Subcutaneous abdominal adipose tissue (tissue), 5 donors: ENCODE measurements around the gene CARM1.
A peak's percentile ranks its signal among the peaks of the same experiment; 100 is the strongest.

Experiments used
- H3K27ac ChIP-seq: one replicate; pipeline ENCODE4 v1.7.0; 2013; ENCODE audit warnings: low read depth, mild to moderate bottlenecking, inconsistent platforms, low read length, moderate library complexity
- H3K27me3 ChIP-seq, 5 donors: one replicate each; pipeline ENCODE4 v1.7.0; 2013; ENCODE audit warnings: low read length in 5 of 5, inconsistent platforms in 1 of 5; ENCODE audit not compliant: control insufficient read depth in 5 of 5, insufficient read depth in 4 of 5
- H3K36me3 ChIP-seq, 5 donors: one replicate each; pipeline ENCODE4 v1.7.0; 2013; ENCODE audit warnings: low read length in 5 of 5; ENCODE audit not compliant: control insufficient read depth in 5 of 5, insufficient read depth in 5 of 5
- H3K4me1 ChIP-seq, 5 donors: one replicate each; pipeline ENCODE4 v1.7.0; 2013; ENCODE audit warnings: low read length in 5 of 5, mild to moderate bottlenecking in 3 of 5, moderate library complexity in 1 of 5; ENCODE audit not compliant: control insufficient read depth in 5 of 5, insufficient read depth in 5 of 5
- H3K4me3 ChIP-seq, 5 donors: one replicate each; pipeline ENCODE4 v1.7.0; 2013; ENCODE audit warnings: low read length in 5 of 5, low read depth in 1 of 5
- H3K9ac ChIP-seq, 5 donors: one replicate each; pipeline ENCODE4 v1.7.0; 2013; ENCODE audit warnings: low read length in 5 of 5, mild to moderate bottlenecking in 4 of 5, moderate library complexity in 3 of 5
- H3K9me3 ChIP-seq, 5 donors: one replicate each; pipeline ENCODE4 v1.7.0; 2013; ENCODE audit warnings: low read length in 5 of 5; ENCODE audit not compliant: control insufficient read depth in 5 of 5
- donor health status: healthy.
- donor health status: healthy.
- donor health status: healthy.
- donor health status: healthy.
- donor health status: healthy.

Gene CARM1

GRCh38 chr19:10870955-10871603 lies at the start of gene CARM1:
Gene CARM1, plus strand, starts transcription at chr19:10871553. Its CDS starts 150 bp downstream, at chr19:10871703.
- H3K4me1 ChIP-seq, result peaks cover 2 to 26% (median 18%) of the 10 kb centered on the region in 5 donors
- no peaks in the 10 kb centered on the region for H3K27me3 ChIP-seq
- H3K4me3 ChIP-seq, result peak within 1 kb of the TSS; percentile 69 to 78 (median 77)
- no peaks in the 10 kb centered on the region for H3K9me3 ChIP-seq
- H3K9ac ChIP-seq, result peak within 1 kb of the TSS; percentile 56 to 82 (median 72)
- H3K27ac ChIP-seq, result peak within 1 kb of the TSS; percentile 60
- no peaks in the 10 kb centered on the region for H3K36me3 ChIP-seq

DNA sequence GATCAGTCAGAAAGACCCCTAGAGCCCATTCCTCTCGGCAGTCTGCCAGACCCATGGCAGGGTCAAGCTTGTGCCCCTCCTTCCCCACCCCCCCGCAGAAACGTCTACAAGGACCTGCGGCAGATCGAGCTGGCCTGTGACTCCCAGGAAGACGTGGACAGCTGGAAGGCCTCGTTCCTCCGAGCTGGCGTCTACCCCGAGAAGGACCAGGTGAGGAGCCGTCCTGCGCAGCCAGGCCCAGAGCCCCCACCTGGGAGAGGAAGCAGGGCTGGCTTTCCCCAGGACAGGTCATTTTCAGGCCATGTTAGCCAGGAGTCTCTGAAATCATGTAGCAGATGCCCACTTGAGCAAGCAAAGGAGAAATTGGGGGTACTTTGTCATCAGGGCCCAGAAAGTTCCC lies 47.7 kb upstream of the CARM1 start:
- Histone ChIP-seq H3K9ac (no peak overlapping the region), H3K27me3 (no peaks in the 10 kb centered on the region), H3K4me3 (no peak overlapping the region), H3K36me3 (peaks cover 0 to 68% (median 62%) of the 10 kb centered on the region in 5 donors), H3K4me1 (peaks cover 0 to 5% (median 2%) of the 10 kb centered on the region in 5 donors), H3K9me3 (no peaks in the 10 kb centered on the region), H3K27ac (no peak overlapping the region)

DNA sequence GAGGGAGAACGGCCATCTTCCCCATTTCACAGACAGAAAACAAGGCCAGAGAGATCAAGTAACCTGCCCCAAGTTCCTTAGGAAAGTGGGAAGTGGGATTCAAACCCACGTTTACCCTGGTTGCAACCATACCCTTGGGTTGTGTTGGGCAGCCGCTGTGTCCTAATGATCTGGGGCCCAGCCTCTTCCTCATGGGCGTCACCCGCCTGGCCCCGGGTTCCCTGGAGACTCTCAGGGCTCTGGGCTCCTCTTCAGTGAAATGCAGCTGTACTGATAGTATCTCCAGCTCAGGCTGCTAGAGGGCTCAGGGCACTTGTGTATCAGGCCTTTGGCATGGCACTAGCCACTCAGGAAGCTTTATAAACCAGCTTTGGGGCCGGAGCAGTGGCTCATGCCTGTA lies 45.1 kb upstream of the CARM1 start:
- H3K36me3 ChIP-seq, result peaks cover 0 to 72% (median 63%) of the 10 kb centered on the region in 5 donors
- no peaks in the 10 kb centered on the region for H3K4me1 ChIP-seq
- no peak overlapping the region for H3K4me3 ChIP-seq
- H3K27ac ChIP-seq, result no peak overlapping the region
- H3K27me3 ChIP-seq, result no peaks in the 10 kb centered on the region
- H3K9me3 ChIP-seq, result no peaks in the 10 kb centered on the region
- H3K9ac ChIP-seq, result no peak overlapping the region

GRCh38 chr19:10826846-10827245 lies 44.5 kb upstream of the CARM1 start:
- Histone ChIP-seq H3K9me3 (no peaks in the 10 kb centered on the region), H3K27me3 (no peaks in the 10 kb centered on the region), H3K27ac (no peak overlapping the region), H3K4me3 (no peak overlapping the region), H3K36me3 (peaks cover 0 to 74% (median 65%) of the 10 kb centered on the region in 5 donors), H3K4me1 (no peaks in the 10 kb centered on the region), H3K9ac (no peak overlapping the region)

DNA sequence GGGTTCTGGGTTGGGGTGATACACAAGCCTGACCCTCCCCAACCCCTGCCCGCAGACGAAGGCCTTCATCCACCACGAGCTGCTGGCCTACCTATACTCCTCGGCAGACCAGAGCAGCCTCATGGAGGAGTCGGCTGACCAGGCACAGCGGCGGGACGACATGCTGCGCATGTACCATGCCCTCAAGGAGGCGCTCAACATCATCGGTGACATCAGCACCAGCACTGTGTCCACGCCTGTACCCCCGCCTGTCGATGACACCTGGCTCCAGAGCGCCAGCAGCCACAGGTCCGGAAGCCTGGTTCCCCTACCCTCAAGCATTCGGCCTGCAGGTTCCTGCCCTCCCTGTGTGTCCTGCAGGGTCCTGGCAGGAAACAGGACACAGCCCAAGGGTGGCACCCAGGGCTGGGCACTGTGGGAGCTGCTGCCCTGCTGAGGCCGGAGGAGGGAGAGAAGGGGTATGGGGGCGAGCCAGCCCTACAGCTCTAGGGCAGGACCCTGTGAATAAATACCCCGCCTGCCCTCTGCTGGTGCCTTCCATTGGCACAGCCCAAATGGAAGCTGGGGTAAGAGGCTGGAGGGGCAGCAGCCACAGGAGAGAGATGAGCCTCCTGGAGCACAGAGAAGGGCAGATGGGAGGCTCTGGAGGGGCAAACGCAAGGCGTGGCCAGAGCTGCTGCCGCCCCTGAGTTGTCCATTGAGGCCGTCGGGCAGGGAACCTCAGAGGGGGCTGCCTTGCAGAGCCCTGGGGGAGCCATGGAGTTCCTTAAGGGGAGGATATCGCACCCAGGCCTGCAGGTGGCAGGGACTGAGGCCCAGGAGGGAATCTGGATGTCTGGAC lies 42.2 kb upstream of the CARM1 start:
- H3K9ac ChIP-seq, result no peak overlapping the region
- no peak overlapping the region for H3K27ac ChIP-seq
- no peaks in the 10 kb centered on the region for H3K9me3 ChIP-seq
- H3K36me3 ChIP-seq, result peaks cover 0 to 84% (median 73%) of the 10 kb centered on the region in 5 donors
- no peak overlapping the region for H3K4me3 ChIP-seq
- H3K4me1 ChIP-seq, result no peaks in the 10 kb centered on the region
- no peaks in the 10 kb centered on the region for H3K27me3 ChIP-seq

DNA sequence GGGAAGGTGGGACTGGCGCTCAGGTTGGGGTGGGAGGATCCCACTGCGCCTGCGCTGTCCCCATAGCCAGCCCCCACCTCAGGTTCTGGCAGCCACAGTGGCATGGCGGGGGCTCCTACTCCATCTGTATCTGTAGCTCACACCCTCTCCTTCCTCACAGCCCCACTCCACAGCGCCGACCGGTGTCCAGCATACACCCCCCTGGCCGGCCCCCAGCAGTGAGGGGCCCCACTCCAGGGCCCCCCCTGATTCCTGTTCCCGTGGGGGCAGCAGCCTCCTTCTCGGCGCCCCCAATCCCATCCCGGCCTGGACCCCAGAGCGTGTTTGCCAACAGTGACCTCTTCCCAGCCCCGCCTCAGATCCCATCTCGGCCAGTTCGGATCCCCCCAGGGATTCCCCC lies 41.4 kb upstream of the CARM1 start:
- H3K36me3 ChIP-seq, result peaks cover 0 to 80% (median 66%) of the 10 kb centered on the region in 5 donors
- H3K4me1 ChIP-seq, result peaks cover 0 to 3% (median 3%) of the 10 kb centered on the region in 5 donors
- H3K27me3 ChIP-seq, result no peaks in the 10 kb centered on the region
- H3K9ac ChIP-seq, result no peak overlapping the region
- H3K4me3 ChIP-seq, result no peak overlapping the region
- no peak overlapping the region for H3K27ac ChIP-seq
- H3K9me3 ChIP-seq, result no peaks in the 10 kb centered on the region

- Histone ChIP-seq H3K27ac (no peak overlapping the region), H3K9me3 (no peaks in the 10 kb centered on the region), H3K27me3 (no peaks in the 10 kb centered on the region), H3K4me3 (no peak overlapping the region), H3K4me1 (peaks cover 0 to 7% (median 7%) of the 10 kb centered on the region in 5 donors), H3K36me3 (peaks cover 0 to 77% (median 62%) of the 10 kb centered on the region in 5 donors), H3K9ac (no peak overlapping the region)
Observed at GRCh38 chr19:10830370-10830769, 41.0 kb upstream of the CARM1 start.

GRCh38 chr19:10830931-10831779 lies 40.2 kb upstream of the CARM1 start:
- Histone ChIP-seq H3K27ac (no peak overlapping the region), H3K4me3 (no peak overlapping the region), H3K4me1 (peaks cover 0 to 11% (median 9%) of the 10 kb centered on the region in 5 donors), H3K27me3 (no peaks in the 10 kb centered on the region), H3K36me3 (peaks cover 0 to 69% (median 55%) of the 10 kb centered on the region in 5 donors), H3K9ac (no peak overlapping the region), H3K9me3 (no peaks in the 10 kb centered on the region)

DNA sequence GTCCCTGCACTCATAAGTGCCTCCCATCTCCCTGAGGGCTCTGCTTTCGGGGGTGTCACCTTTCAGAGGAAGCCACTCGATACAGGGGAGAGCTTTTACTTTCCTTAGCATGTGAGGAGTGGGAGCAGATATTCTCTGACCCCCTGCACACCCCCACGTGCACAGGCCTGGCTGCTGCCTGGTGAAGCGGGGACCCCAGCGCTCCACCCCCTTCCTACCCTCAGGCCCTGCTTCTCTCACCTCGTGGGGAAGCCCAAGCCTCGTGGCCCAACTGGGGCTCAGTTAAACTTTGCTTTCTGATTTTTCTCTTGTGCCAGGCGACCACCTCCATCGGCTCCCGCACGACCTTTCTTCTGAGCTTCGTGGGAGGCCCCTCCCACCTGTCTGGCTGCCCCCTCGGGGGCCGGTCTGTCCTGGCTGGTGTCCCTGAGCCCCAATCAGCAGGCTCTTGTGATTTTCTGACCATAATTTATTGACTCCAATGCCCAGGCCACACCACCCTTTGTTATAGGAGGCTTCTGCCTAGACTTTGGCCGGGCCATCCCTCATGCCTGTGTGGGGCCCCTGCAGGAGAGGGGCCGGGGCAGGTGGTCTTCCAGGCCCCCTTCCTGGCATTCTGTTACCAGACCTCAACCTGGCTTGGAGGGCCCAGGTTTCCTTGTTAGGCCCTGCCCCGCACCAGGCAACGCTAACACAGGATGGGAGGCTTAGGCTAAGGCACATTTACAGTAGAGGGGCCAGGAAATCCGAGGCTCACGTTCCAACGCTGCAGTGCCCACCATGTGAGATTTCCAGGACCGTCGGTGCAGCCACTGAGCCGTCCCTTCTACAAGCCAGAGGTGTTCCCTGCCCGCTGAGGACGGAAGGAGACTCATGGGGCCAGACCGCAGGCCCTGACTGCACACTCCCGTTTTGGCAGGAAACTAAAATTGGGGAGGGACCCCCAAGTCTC lies 39.1 kb upstream of the CARM1 start:
- peak overlapping the region in 1 of 5 donors; percentile 21 for H3K9ac ChIP-seq
- H3K36me3 ChIP-seq, result peaks cover 0 to 59% (median 46%) of the 10 kb centered on the region in 5 donors
- no peaks in the 10 kb centered on the region for H3K27me3 ChIP-seq
- no peak overlapping the region for H3K27ac ChIP-seq
- H3K9me3 ChIP-seq, result peaks cover 0 to 6% (median 5%) of the 10 kb centered on the region in 5 donors
- H3K4me3 ChIP-seq, result no peak overlapping the region
- peaks cover 0 to 20% (median 17%) of the 10 kb centered on the region in 5 donors for H3K4me1 ChIP-seq
